Calu3 (cell line): Measurements from ENCODE around the gene CHST7. TPM values are rescaled to one million over a fixed set of nuclear protein-coding genes. Genes with fewer than 3 reads are reported as not detected.
"Not testable (repeated sequence)": the region's sequence is repeated elsewhere in the genome, so short reads cannot be mapped to it uniquely, and the experiment has no call there.

Experiments
- Bru-seq: library from RNA; stranded (reverse); fragments of 400-500 nt; gene quantifications from one replicate; lab custom pipeline; 2021; lab: Mats Ljungman, UMichigan
- BruChase-seq, 2 experiments: library from RNA; stranded (reverse); fragments of 400-500 nt; gene quantifications; one replicate each; lab custom pipeline; 2021; lab: Mats Ljungman, UMichigan
- BruUV-seq: library from RNA; stranded (reverse); fragments of 400-500 nt; replicated peaks from 2 replicates; lab custom pipeline; 2021; lab: Mats Ljungman, UMichigan
- CTCF ChIA-PET: fragments of 300-600 bp; sonication (Branson Sonifier 250); formaldehyde crosslinking; loops from one replicate; lab custom pipeline; 2022; ENCODE audit warnings: antibody characterized with exemption; lab: Charles Lee
- DNase-seq: peaks from one replicate; pipeline ENCODE4 v3.0.0; 2022
- H3K27ac Mint-ChIP-seq: one replicate; pipeline ENCODE4 v1.8.0; 2022; ENCODE audit warnings: mixed read lengths; ENCODE audit not compliant: unreplicated experiment
- H3K27me3 Mint-ChIP-seq: one replicate; pipeline ENCODE4 v1.8.0; 2022; ENCODE audit warnings: mixed read lengths; ENCODE audit not compliant: unreplicated experiment
- H3K36me3 Mint-ChIP-seq: one replicate; pipeline ENCODE4 v1.8.0; 2022; ENCODE audit warnings: mild to moderate bottlenecking, moderate library complexity, mixed read lengths; ENCODE audit not compliant: insufficient read depth, unreplicated experiment
- H3K4me1 Mint-ChIP-seq: one replicate; pipeline ENCODE4 v1.8.0; 2022; ENCODE audit warnings: mild to moderate bottlenecking, low read depth, mixed read lengths; ENCODE audit not compliant: unreplicated experiment
- H3K4me3 Mint-ChIP-seq: one replicate; pipeline ENCODE4 v1.8.0; 2022; ENCODE audit warnings: mild to moderate bottlenecking, low read depth, moderate library complexity, mixed read lengths; ENCODE audit not compliant: unreplicated experiment
- H3K9me3 Mint-ChIP-seq: one replicate; pipeline ENCODE4 v1.8.0; 2022; ENCODE audit warnings: low read depth, mixed read lengths; ENCODE audit not compliant: unreplicated experiment
- intact Hi-C: fragments of 100-400 bp; cut with micrococcal nuclease; formaldehyde crosslinking; loops from one replicate; pipeline ENCODE4 v1.10.0; 2022; ENCODE audit not compliant: unreplicated experiment
- long read RNA-seq: library from polyadenylated mRNA; stranded (forward); transcript quantifications from one replicate; pipeline ENCODE4 v2.0.0, GENCODE V29; 2022
- total RNA-seq: library from RNA; stranded (reverse); gene quantifications from 2 replicates; pipeline ENCODE4 v1.2.3, GENCODE V29; 2022
- TF ChIP-seq, protein P1 (sequence below): fragments of 200-600 bp; IDR thresholded peaks from one replicate; pipeline ENCODE4 v1.8.0; 2022; ENCODE audit warnings: antibody characterized with exemption; ENCODE audit not compliant: unreplicated experiment

CHST7 gene, protein sequence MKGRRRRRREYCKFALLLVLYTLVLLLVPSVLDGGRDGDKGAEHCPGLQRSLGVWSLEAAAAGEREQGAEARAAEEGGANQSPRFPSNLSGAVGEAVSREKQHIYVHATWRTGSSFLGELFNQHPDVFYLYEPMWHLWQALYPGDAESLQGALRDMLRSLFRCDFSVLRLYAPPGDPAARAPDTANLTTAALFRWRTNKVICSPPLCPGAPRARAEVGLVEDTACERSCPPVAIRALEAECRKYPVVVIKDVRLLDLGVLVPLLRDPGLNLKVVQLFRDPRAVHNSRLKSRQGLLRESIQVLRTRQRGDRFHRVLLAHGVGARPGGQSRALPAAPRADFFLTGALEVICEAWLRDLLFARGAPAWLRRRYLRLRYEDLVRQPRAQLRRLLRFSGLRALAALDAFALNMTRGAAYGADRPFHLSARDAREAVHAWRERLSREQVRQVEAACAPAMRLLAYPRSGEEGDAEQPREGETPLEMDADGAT
- 8.3 and 9.5 TPM in 2 replicates for total RNA-seq
- percentile 62 among the genes with signal in this experiment for Bru-seq, nascent RNA
- BruChase-seq, experiment 1, labeled RNA remaining after a 6-hour chase, result percentile 48 among the genes with signal in this experiment
- percentile 48 among the genes with signal in this experiment for BruChase-seq, experiment 2, labeled RNA remaining after a 2-hour chase
- long read RNA-seq, transcript CHST7-201 (2 exons, 2,289 nt), result major isoform, 19 of 19 reads
- long read RNA-seq, partial matches to known transcripts, result 0 of 19 reads
- long read RNA-seq, other reads (novel, unspliced or antisense), result 0 of 19 reads

DNA sequence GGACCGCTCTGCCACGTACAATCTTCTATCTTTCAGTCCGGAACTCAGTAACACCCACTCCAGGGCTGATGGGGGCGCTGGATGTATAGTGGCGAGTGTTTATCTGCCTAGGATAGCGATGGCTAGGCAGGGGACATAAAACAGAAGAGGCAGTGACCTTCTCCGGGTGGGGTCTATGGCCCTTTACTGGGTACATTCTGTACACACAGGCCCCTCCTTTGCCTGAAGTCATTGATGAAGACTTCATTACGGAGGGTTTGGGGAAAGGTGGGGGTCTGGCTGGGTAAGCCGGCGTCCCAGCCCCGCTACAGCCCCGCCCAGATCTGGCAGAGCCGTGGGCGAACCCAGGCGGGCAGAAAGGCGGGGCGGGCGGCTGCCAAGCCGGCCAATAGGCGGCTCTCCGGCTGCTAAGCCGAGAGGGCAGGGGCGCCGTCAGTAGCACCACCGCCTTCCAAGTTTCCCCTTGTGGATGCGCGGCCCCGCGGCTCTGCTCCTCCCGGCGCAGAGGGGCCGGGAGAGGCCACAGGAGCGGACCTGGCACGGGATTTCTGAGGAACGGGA lies at the start of gene CHST7:
TSS of gene CHST7 (plus strand) at position 435 of the 561 bp plus-strand sequence. CDS start 167 bp downstream, outside the sequence.
- Mint-ChIP-seq H3K27me3 (no peaks in the 10 kb centered on the region), H3K27ac (peak within 1 kb of the TSS; percentile 39), H3K4me3 (peak within 1 kb of the TSS; percentile 95), H3K4me1 (peaks cover 30% of the 10 kb centered on the region), H3K36me3 (peaks cover 31% of the 10 kb centered on the region), H3K9me3 (no peaks in the 10 kb centered on the region)
- CTCF ChIA-PET, result no interaction called here
- DNase-seq, result peak; percentile 78
- intact Hi-C loops, result no loop called here
- TF ChIP-seq, protein P1, sequence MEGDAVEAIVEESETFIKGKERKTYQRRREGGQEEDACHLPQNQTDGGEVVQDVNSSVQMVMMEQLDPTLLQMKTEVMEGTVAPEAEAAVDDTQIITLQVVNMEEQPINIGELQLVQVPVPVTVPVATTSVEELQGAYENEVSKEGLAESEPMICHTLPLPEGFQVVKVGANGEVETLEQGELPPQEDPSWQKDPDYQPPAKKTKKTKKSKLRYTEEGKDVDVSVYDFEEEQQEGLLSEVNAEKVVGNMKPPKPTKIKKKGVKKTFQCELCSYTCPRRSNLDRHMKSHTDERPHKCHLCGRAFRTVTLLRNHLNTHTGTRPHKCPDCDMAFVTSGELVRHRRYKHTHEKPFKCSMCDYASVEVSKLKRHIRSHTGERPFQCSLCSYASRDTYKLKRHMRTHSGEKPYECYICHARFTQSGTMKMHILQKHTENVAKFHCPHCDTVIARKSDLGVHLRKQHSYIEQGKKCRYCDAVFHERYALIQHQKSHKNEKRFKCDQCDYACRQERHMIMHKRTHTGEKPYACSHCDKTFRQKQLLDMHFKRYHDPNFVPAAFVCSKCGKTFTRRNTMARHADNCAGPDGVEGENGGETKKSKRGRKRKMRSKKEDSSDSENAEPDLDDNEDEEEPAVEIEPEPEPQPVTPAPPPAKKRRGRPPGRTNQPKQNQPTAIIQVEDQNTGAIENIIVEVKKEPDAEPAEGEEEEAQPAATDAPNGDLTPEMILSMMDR, result no peak
- BruUV-seq, result no TSS peak

DNA sequence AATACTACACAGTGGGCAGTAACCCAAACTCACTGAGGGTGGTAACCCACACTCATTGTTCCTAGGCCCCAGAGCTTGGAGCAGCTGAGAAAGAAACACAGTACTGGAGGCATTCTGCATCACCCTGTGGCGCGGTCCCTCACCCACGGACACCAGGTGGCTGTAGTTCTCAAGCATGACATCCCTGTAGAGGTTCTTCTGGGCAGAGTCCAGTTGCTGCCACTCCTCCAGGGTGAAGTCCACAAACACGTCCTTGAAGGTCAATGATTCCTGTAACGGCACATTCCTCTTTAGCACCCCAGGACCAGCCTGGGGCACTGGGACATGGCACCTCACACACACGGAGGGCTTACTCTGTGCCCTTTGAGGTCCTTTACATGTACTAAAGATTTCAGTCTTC lies 44.9 kb upstream of the CHST7 start:
- intact Hi-C loops, H3K27ac Mint-ChIP-seq, H3K27me3 Mint-ChIP-seq, H3K4me1 Mint-ChIP-seq, H3K36me3 Mint-ChIP-seq, H3K4me3 Mint-ChIP-seq, H3K9me3 Mint-ChIP-seq, CTCF ChIA-PET, BruUV-seq, DNase-seq: not testable (repeated sequence)

DNA sequence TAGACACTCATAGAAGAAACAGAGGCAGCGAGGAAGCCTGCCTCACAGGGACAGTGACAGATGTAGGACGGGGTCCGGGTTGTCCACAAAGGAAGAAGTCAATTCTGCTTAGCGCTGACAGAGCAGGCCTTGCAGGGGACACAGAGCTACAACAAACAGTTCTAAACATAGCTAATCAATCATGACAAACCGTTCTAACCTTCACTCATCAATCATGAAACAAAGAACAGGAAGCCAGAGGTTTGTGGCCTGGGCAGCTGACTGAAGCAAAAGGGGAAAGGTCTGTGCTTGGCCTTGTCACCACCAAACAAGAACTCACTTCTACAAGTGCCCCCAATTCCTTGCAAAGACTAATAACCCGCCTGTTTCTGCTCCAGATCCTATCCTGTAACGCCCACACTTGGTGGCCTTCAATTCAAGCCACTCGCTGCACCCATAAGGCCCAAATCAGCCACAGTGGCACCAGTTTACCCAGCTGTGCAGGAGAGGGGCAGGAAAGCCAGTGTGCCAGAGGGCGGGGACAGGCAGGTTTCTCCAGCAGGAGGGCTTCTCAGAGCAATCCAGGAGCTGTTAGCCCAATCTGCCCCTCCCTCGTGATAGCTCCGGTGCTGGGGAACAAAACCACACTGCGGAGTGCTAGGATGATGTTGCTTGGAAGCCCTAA lies 43.7 kb upstream of the CHST7 start:
- intact Hi-C loops, BruUV-seq, H3K4me1 Mint-ChIP-seq, CTCF ChIA-PET, H3K4me3 Mint-ChIP-seq, H3K36me3 Mint-ChIP-seq, H3K27ac Mint-ChIP-seq, DNase-seq, H3K9me3 Mint-ChIP-seq, H3K27me3 Mint-ChIP-seq: not testable (repeated sequence)

DNA sequence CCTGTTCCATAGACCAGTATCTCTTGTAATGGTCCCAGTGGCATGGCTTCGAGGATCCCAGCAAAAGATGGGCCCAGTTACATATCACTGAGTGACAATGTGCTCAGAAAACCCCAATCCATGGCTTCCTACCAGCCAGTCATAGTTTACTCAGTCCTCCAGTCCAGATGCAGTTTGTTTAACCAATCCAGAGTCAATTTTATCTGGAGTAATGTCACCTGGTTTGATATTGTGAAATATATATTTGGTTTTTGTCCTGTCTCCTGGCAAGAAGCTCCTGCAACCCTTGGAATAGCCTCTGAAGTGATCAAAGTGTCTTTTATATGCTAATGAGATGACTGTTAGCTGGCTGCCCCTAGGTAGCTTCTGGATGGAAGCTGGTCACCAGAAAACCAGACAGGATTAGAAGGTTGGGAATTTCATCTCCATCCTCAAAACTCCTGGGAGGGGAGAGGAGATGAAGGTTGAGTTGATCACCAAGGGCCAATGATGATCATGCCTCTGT lies 43.1 kb upstream of the CHST7 start:
- BruUV-seq, H3K36me3 Mint-ChIP-seq, H3K27me3 Mint-ChIP-seq, CTCF ChIA-PET, H3K9me3 Mint-ChIP-seq, H3K27ac Mint-ChIP-seq, H3K4me3 Mint-ChIP-seq, H3K4me1 Mint-ChIP-seq, DNase-seq, intact Hi-C loops: not testable (repeated sequence)

DNA sequence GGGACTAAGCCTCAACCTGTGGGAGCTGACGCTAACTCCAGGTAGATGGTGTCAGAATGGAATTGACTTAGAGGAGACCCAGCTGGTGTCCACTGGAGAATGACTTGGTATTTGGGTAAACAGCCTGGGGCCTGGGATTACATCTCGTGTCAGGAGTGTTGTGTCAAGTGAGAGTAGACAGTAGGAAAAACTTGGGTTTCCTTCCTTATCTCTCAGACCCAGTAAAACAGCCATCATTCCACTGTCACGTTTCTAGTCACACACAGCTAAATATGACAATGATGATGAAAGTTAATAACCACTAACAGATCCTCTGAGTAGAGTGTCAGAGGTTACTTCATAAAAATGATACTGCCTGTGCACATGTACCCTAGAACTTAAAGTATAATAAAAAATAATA lies 42.1 kb upstream of the CHST7 start:
- intact Hi-C loops, result no loop called here
- no peak overlapping the region for H3K27ac Mint-ChIP-seq
- no peaks in the 10 kb centered on the region for H3K27me3 Mint-ChIP-seq
- no peaks in the 10 kb centered on the region for H3K4me1 Mint-ChIP-seq
- TF ChIP-seq, protein P1, result no peak
- no peak overlapping the region for H3K4me3 Mint-ChIP-seq
- CTCF ChIA-PET, result no interaction called here
- no TSS peak for BruUV-seq
- no peak for DNase-seq
- no peaks in the 10 kb centered on the region for H3K36me3 Mint-ChIP-seq
- no peaks in the 10 kb centered on the region for H3K9me3 Mint-ChIP-seq
